Renal cortical epithelial cell (primary cell): ENCODE data around the gene FYN. TPM values are rescaled to one million over a fixed set of nuclear protein-coding genes. Genes with fewer than 3 reads are reported as not detected.
"Not testable (repeated sequence)": the region's sequence is repeated elsewhere in the genome, so short reads cannot be mapped to it uniquely, and the experiment has no call there.

Source experiments
- DNase-seq: peaks from one replicate; pipeline ENCODE4 v3.0.0-alpha.2; 2011; ENCODE audit warnings: low read depth
- total RNA-seq: library from RNA; depleted of rRNA; stranded (reverse); fragments of >200 nt; gene quantifications from 2 replicates; pipeline ENCODE4 v1.2.3, GENCODE V29; 2014

Gene FYN
- 34.7 and 39.4 TPM in 2 replicates for total RNA-seq

DNA sequence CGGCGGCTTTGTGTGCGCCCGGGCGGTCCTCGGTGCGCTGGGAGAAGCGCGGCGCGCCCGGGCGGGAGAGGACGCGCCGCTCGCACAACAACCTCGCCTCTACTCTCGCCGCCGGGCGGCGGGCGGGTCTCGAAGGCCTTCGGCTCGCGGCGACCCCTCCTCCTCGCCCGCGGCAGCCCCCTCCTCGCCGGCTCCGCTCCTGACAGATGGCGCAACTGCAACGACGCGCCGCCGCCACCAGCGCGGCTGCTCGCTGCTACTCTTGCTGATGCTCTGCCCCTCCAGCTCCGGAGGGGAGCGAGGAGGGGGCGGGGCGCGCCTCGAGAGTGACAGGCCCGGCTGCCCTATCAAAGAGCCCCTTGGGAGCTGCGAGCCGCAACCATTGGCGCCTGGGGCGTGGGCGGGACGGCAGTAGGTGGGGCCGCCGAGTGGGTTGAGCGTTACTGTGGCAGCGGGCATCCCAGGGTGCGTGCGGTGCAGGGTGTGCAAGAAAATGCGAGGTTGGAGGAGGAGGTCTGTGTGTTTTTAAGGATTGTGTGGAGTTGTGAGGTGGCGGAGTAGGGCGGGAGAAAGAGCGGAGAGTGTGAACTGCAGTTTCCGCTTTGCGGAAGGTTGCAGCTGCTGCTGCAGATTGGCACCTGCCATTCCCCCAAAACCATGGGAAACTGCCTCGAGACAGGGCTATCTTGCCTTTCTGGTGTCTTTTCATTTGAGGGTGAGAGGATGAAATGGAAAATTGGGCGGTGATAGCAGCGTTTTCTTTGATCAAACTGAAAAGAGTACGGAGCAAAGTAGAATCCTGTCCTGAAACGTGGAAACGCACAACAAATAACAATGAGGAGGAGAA lies at the start of gene FYN:
Gene FYN (minus strand): TSS at position 275 of the 847 bp plus-strand sequence. CDS start 153,401 bp downstream, outside the sequence.
- peak; percentile 81 for DNase-seq

DNA sequence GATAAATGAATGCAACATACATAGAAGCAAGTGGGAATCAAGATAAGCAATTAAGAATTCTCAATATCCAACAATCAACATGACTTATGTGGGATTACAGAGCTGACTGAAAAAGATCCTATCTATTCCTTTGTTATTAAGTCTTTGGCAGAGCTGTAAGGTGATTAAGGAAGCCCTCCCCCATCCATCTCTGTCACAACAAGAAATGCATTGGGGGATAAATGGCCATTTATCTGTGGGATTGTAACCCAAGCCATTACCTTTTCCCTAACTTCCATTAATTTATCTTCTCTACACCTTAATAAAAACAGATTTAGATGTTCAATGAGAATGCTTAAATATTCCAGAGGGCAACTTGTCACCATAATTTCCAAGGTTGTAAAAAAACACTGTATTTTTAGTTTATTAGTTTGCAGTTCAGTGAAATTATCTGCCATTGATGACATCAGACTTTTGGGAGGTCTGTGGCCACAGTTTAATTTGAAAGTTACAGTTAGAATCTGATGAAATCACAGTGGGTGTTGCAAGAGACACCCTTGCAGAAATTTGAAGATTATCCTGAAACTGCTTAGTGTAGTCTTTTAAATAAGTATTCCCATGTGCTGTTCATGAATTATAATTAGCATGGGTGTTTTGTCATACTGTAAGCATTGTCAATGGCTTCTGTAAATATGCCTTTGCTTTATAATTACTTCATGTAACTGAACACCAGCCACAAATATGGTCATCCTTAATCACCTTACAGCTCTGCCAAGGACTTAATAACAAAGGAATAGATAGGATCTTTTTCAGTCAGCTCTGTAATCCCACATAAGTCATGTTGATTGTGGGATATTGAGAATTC lies 49.4 kb upstream of the FYN start:
- peak; percentile 30 for DNase-seq

DNA sequence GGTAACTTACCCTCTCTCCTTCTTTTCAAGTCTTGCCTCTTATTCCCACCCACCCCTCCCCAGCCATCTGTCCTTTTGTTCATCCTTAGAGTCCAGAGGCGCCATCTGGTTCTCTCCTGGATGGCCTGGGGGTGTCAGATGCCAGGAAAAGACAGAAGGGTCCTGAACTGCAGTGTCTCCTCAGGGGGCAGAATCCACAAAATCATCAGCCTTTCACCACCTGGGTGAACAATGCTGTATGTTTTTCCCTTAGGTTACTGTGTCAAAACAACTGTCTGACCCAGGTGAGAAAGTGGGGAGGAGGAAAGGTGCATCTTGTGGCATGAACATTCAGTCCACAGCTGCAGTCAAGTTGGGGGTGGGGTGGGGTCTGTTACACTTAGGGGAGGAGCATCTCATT lies 47.9 kb upstream of the FYN start:
- no peak for DNase-seq

DNA sequence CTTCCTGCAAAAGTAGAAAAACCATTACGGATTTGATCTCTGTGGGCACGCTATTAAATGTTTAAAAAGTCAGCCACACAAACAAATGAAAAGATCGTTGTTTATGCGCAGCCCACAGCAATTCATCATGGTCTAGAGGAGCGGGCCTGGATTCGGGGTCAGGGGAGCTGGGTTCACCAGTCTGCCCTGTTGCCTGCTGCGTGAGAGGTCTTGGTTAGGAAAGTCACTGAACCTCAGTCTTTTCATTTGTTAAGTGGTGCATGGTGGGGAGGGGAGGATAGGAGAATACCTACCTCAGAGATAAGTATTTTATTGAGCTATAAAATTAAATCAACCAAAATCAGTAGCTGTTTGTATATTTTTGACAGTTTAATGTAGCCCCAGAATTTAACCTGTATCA lies 47.3 kb upstream of the FYN start:
- no peak for DNase-seq

DNA sequence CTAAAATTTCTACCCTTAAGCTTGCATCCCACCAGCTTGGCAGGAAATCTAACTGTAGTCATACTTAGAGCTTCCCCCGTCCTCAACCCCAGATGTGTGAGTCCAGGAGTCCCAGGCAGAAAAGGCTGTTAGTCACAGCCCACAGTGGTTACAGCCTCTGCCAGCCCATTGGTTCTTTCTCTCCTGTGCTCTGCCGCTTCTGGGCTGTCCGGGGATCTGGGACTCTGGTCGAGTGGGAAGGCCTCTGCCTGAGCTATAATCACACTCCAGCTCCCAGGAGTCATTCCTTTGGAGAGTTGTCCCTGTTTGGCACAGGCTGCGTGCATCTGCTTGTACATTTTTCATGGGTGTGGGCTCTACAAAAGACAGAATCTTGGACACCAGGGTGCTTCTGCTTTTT lies 45.6 kb upstream of the FYN start:
- DNase-seq = no peak

DNA sequence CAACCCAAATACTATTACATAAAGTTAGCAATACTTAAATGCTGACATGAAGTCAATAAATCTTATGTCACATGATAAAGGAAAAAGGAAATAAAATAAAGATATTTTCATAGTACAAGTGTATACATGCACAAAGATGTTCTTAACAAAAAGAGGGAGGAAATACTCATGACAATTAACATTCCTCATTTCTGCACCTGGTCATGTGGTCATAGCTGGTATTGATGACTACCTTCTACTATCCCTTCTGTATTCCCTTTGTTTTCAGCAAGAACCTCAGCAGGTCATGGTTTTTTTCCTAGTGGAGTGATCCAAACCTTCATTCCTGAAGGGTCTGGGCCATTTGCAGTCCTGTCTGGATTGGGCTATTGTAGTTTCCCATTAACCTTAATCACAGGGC lies 43.5 kb upstream of the FYN start:
- DNase-seq = no peak

DNA sequence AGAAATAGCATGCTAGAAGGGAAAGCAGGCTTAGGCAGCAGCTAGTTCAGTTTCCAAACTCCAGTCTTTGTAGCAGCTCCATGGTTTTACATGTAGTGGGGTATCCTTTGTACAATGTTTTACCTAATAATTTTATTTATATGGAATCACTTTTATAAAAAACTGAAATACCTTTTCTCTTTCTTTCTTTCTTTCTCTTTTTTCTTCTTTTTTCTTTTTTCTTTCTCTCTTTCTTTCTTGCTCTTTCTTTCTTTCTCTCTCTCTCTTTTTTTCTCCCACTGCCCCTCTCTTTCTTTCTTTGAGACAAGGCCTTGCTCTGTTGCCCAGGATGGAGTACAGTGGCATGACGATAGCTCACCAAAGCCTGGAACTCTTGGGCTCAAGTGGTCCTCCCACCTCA lies 41.4 kb upstream of the FYN start:
- DNase-seq = no peak

DNA sequence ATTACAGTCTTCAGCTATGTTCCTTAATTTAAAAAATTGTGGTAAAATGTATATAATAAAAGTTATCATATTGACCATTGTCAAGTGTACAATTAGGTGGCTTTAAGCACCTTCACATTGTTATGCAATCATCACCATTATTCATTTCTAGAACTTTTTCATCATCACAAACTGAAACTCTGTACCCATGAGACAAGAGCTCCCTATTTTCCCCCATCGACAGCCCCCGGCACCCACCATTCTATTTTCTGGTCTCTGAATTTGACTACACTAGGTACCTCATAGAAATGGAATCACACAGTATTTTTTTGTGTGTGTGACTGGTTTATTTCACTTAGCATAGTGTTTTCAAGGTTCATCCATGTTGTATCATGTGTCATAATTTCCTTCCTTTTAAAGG lies 39.7 kb upstream of the FYN start:
- DNase-seq = no peak

DNA sequence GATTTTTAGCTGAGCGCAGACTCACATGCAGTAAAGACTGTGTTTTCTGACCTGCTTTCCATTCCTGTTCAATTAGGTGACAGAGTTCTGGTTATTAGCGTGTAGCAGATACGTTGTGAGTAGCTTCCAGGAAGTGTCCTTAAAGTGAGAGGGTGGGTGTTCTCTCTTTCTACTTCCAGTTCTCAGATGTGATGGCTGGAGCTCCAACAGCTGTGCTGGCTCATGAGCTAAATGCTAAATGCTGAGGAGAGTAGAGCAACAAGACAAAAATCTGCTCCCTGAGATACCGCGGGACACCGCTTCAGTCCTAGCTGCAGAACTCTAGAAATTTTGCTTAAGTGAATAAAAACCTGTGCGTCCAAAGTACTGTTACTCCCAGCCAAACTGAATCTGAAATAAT lies 38.2 kb upstream of the FYN start:
- DNase-seq = no peak

DNA sequence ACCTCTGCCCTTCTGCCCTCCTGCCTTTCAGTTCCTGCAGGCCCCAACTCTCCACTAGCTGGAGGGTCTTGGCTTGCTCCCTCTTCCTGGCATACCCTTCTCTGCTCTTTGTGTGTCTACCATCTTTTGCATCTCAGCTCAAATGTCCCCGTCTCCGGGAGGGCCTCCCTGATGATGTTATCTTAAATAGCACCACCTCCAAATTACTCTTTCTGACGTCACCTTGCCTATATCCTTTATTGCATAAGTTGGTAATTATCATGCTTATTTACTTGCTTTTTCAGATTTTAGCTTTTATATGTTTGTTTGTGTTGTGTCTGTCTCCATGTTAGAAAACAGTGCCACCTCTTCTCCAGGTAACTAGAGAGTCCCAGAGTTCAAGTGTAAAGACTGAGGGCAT lies 36.0 kb upstream of the FYN start:
- DNase-seq = no peak

DNA sequence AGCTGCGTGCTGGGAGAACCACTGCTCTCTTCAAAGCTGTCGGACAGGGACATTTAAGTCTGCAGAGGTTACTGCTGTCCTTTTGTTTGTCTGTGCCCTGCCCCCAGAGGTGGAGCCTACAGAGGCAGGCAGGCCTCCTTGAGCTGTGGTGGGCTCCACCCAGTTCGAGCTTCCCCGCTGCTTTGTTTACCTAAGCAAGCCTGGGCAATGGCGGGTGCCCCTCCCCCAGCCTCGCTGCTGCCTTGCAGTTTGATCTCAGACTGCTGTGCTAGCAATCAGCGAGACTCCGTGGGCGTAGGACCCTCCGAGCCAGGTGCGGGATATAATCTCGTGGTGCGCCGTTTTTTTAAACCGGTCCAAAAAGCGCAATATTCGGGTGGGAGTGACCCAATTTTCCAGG lies 35.1 kb upstream of the FYN start:
- DNase-seq = not testable (repeated sequence)

DNA sequence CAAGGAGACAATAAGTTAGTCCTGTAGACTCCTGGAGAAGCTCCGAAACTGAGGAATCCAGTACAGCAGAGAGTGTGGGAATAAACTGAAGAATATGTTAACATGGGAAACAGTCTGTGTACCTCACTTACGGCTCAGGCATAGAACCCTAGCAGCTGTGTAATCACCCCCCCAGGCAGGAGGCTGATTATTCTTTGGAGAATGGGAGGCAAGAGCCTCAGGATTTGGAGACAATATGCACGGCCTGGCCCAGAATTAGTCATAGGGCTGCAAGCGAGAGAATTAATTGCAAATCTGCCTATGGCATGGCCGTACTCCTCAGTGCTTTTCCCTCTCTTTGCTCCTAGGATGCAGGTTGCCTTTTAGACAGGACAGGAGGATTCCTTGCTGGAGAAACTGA lies 27.5 kb upstream of the FYN start:
- DNase-seq = no peak

DNA sequence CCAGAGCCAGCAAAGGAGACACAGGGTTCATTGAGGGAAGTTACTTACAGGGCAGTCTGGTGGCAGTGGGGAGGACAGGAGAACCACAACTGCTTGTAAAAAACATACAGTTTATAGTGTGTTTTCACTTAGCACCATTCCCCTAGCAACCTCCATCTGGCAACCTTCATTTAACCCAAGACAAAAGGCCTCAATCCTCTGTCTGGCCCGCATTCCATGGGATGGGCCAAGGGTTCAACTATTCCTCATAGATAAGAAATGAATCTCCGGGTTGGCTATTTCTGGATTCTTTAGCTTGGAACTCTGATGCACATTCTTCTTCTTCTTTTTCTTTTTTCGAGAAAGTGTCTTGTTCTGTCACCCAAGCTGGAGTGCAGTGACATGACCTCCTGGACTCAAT lies 26.3 kb upstream of the FYN start:
- no peak for DNase-seq

DNA sequence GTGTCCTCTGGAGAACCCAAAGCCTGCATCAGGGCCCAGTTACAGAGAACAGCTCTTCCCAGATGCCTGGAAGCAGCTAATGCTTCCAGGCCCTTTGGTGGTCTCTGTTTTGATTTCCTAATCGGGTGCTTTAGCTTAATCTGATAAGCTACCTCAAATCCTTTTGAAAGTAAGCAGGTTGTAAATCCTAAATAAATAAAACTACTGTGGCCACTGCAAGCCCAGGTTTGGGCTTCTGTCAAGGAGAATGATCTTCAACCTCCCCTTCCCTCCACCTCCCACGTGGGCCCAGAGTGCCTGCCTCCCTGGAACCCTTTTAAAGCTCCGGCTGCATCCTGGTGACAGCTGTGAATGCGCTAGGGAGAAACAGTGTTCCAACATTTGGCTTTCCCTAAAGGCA lies 25.2 kb upstream of the FYN start:
- DNase-seq = no peak

DNA sequence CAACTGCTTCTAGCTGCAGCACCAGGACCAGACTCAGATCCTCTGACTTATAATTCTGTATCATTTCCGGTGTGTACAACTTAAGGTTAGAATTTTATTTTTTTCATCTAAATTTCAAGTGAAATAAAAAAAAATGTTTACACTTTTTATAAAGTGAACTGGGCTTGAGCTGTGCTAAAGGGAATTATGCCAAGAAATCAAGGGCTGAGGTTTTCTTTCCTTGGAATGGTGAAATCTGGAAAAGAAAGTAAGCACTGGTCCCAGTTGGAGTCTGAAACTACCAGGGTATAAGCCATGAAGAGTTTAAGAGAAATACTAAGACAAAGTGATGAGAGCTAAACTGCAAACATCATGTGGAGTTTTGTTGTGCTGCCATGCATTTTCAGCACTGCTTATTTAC lies 21.7 kb upstream of the FYN start:
- DNase-seq = no peak

DNA sequence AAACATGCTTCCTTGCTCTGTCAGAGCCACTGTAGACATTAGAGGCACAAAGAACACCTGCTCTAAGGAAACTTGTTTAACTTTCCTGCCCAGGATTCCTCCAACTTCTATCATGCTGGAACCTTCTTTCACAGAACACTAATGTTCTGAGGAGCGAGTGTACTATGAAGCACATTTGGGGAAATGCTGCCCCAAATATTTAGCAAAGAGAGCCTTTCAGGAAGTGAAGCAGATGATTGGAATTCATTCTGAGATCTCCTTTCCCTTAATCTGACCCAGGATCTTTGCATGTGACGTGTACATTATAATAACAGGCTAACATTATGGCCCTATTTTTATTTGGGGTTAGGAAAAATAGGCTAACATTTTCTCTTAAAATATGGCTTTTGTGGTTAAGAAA lies 21.0 kb upstream of the FYN start:
- no peak for DNase-seq

DNA sequence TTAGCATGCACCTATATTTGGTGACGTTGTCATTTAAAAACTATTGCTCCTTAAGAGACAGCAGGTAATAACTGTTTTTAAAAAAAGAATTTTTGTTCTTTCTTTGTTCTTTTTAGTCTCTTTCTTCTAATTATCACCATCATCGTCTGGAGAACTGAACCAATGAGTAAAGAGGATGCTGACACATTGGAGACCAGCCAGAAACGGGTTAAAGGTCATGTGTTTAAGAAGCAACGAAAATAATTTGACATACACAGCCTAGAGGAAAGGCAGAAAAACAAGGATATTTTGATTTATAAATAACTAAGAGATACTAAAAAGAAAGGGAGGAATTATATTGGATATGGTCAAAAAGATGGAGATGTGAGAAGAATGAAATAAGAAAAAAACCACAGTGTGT lies 19.2 kb upstream of the FYN start:
- DNase-seq = no peak

DNA sequence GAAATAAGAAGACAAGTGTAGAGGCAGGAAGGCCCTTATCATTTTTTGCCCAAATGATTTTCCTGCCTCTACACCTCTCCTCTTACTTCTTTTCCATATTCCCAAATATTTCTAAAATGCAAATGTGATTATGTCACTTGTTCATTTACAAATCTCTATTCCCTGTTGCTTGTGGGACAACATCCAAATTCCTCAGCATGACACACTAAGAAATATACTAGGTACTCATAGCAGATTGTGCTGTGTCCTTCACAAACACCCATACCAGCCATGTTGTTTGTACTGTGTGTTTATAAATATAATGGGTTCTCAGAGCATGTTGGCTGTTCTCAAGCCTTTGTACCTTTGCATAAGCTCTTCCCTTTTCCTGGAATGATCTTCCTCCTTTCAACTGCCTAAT lies 17.7 kb upstream of the FYN start:
- no peak for DNase-seq

DNA sequence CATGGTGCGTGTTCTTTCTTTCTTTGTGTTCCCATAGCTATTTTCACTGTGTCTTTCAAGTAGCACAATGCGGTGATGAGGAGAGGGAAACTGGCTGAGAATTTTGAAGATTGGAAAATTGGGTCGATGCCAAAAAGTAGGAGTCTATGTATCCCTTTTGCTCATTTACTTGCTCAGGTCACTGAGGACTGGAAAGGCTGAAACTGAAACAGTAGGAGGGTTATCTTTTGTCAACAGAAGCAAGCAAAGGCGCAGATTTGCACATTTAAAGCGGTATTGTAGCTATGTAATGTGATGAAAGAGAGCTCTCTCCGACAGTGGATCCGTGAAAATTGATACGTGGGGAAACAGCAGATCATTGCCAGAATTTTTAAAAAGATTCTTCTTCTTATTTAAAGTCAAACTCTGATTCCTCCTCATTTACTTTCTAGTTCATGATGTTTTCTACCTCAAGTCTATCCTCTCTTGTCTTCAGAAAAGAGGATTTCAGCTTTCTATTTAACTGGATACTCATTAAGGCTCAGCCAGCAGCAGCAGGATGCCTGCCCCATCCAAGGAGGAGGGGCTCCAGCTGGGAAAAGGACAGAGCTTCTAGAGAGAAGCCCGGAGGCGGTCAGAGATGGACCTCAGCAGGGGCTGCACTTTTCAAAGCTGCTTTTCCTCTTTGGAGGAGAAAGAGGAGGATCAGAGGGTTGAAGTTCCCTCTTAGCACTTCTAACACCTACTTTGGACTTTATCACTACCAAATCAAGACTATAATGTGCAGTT lies 15.9 kb upstream of the FYN start:
- DNase-seq = no peak

DNA sequence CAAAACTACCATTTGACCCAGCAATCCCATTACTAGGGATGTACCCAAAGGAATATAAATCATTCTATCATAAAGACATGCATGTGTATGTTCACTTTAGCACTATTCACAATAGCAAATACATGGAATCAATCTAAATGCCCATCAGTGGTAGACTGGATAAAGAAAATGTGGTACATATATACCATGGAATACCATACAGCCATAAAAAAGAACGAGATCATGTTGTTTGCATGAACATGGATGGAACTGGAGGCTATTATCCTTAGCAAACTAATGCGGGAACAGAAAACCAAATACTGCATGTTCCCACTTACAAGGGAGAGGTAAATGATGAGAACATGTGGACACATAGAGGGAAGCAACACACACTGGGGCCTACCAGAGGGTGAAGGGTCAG lies 13.5 kb upstream of the FYN start:
- not testable (repeated sequence) for DNase-seq

DNA sequence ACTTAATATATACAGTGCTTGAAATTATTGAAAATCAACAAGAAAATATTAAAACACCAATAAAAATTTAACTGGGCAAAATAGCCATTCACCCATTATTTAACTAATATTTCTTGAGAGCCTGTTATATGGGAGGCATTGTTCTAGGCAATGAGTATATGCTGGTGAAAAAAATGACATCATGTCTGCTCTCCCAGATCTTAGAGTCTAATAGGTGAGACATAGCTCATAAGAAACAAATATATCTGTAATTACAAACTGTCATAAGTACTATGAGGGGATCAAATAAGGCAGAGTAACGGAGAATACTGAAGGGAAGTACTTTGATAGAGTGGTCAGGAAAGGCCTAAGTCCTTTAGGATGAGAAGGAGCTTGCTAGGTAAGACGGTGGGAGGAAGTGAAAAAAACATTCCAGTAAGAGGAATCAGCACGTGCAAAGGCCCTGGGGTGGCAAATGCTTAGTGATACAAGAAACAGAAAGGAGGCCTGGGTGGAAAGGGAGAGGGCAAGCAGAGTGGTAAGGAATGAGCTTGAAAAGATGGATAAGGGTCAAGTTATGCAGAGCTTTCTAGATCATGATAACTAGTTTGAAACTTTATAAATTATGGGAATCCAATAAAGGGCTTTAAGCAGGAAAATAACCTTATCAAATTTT lies 12.2 kb upstream of the FYN start:
- DNase-seq = no peak

DNA sequence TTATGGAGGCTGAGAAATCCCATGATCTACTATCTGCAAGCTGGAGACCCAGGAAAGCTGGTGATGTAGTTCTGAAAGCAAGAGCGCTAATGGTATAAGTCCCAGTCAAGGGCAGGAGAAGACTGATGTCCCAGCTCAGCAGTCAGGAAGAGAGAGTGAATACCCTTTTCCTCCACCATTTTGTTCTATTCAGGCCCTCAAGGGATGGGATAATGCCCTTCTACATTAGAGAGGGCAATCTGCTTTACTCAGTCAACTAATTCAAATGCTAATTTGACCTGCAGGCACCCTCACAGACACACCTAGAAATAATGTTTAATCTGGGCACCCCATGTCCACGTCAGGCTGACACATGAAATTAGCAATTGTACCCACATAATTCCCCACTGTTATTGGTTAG lies 10.8 kb upstream of the FYN start:
- no peak for DNase-seq
